Caco-2 (cell line): ENCODE measurements around the gene LRRN4CL. TPM values are rescaled to one million over a fixed set of nuclear protein-coding genes. Genes with fewer than 3 reads are reported as not detected.
"Not testable (repeated sequence)": the region's sequence is repeated elsewhere in the genome, so short reads cannot be mapped to it uniquely, and the experiment has no call there.

Experiments used
- BruUV-seq: library from RNA; stranded (reverse); fragments of 400-500 nt; replicated peaks from 2 replicates; lab custom pipeline; 2021; lab: Mats Ljungman, UMichigan
- CTCF ChIA-PET: fragments of 300-600 bp; sonication (Branson Sonifier 250); formaldehyde crosslinking; loops from one replicate; lab custom pipeline; 2022; ENCODE audit warnings: antibody characterized with exemption; lab: Charles Lee
- POLR2A ChIA-PET: fragments of 300-600 bp; sonication (Branson Sonifier 250); formaldehyde crosslinking; loops from one replicate; lab custom pipeline; 2022; ENCODE audit warnings: antibody characterized with exemption; lab: Charles Lee
- DNase-seq, 2 experiments: peaks; one replicate each; pipeline versions ENCODE4 v3.0.0 to v3.0.0-alpha.2; 2020 to 2022
- H3K27me3 ChIP-seq: replicated peaks from 2 replicates; pipeline ENCODE4 v1.6.0; 2011; ENCODE audit warnings: low read length; ENCODE audit not compliant: control insufficient read depth, insufficient read depth
- H3K36me3 ChIP-seq: 2 replicates; pipeline ENCODE4 v1.5.1; 2011; ENCODE audit warnings: low read length; ENCODE audit not compliant: control insufficient read depth, insufficient read depth
- H3K4me1 ChIP-seq: fragments of 250-450 bp; sonication (Bioruptor Pico); 2 replicates; pipeline ENCODE4 v1.5.1; 2020; ENCODE audit warnings: mild to moderate bottlenecking
- H3K4me3 ChIP-seq: 2 replicates; pipeline ENCODE4 v1.5.1; 2011; ENCODE audit warnings: low read depth, mild to moderate bottlenecking, control low read depth, low read length
- H3K9me3 ChIP-seq: fragments of 250-450 bp; sonication (Bioruptor Pico); 2 replicates; pipeline ENCODE4 v1.5.1; 2020; ENCODE audit warnings: mild to moderate bottlenecking, moderate library complexity
- H3K27ac Mint-ChIP-seq: one replicate; pipeline ENCODE4 v1.8.0; 2022; ENCODE audit warnings: mixed read lengths; ENCODE audit not compliant: unreplicated experiment
- H3K27me3 Mint-ChIP-seq: one replicate; pipeline ENCODE4 v1.8.0; 2022; ENCODE audit warnings: mixed read lengths; ENCODE audit not compliant: insufficient read depth, unreplicated experiment
- H3K36me3 Mint-ChIP-seq: one replicate; pipeline ENCODE4 v1.8.0; 2022; ENCODE audit warnings: mild to moderate bottlenecking, mixed read lengths; ENCODE audit not compliant: insufficient read depth, unreplicated experiment
- H3K4me1 Mint-ChIP-seq: one replicate; pipeline ENCODE4 v1.8.0; 2022; ENCODE audit warnings: low read depth, mixed read lengths; ENCODE audit not compliant: unreplicated experiment
- H3K4me3 Mint-ChIP-seq: one replicate; pipeline ENCODE4 v1.8.0; 2022; ENCODE audit warnings: mild to moderate bottlenecking, moderate library complexity, mixed read lengths; ENCODE audit not compliant: unreplicated experiment
- H3K9me3 Mint-ChIP-seq: one replicate; pipeline ENCODE4 v1.8.0; 2022; ENCODE audit warnings: mixed read lengths; ENCODE audit not compliant: unreplicated experiment
- CTCF ChIP-seq, 2 experiments: fragments of 200-600 bp in 1 of 2; IDR thresholded peaks; 1 replicate in 1 of 2; 2 replicates in 1 of 2; pipeline versions ENCODE4 v1.5.1 to v1.8.0; 2011 to 2022; ENCODE audit warnings: antibody characterized with exemption in 1 of 2, control low read depth in 1 of 2, inconsistent platforms in 1 of 2, low read depth in 1 of 2, low read length in 1 of 2, mild to moderate bottlenecking in 1 of 2, moderate library complexity in 1 of 2; ENCODE audit not compliant: insufficient read depth in 1 of 2, severe bottlenecking in 1 of 2, unreplicated experiment in 1 of 2
- intact Hi-C: fragments of 100-400 bp; cut with micrococcal nuclease; formaldehyde crosslinking; loops from one replicate; pipeline ENCODE4 v1.10.0; 2022; ENCODE audit not compliant: unreplicated experiment
- total RNA-seq: library from RNA; stranded (reverse); gene quantifications from 2 replicates; pipeline ENCODE4 v1.2.3, GENCODE V29; 2022

Gene LRRN4CL
- total RNA-seq, 1 experiment from 2014 or later, result 0.64 TPM

DNA sequence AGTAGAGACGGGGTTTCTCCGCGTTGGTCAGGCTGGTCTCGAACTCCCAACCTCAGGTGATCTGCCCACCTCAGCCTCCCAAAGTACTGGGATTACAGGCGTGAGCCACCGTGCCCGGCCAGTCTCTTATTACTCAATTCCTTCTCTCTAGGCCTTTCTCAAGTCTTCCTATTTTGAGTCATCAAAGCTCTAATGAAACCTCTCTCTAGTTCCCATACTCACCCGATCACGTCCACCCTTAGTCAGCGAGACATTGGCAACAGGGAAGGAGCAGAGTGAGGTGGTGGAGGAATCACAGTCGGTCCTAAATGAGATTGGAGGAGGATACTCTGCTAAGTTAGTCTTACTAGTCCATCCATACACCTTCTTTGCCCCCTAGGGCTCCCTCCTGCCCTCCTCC is 12.9 kb upstream of the LRRN4CL start:
- intact Hi-C loops, result no loop called here
- Histone ChIP-seq H3K27me3 (no peaks in the 10 kb centered on the region), H3K4me1 (peaks cover 9% of the 10 kb centered on the region; the same call in 1 of the 2 replicates), H3K36me3 (no peaks in the 10 kb centered on the region; the same call in none of the 2 replicates), H3K4me3 (no peak overlapping the region), H3K9me3 (no peaks in the 10 kb centered on the region)
- no peak overlapping the region for H3K27ac Mint-ChIP-seq
- ChIA-PET CTCF (interaction anchor here (0.6 kb wide), 1 partner anchor 135 kb away, joined by 14 read pairs; no protein-coding TSS in a partner anchor), POLR2A (no interaction called here)
- no peak for TF ChIP-seq CTCF (IDR thresholded peaks at IDR 0.05; ENCODE audit: insufficient read depth in 1 of 2, low read depth in 1 of 2, low read length in 1 of 2, severe bottlenecking in 1 of 2, unreplicated experiment in 1 of 2)
- H3K36me3 Mint-ChIP-seq, result peaks cover 67% of the 10 kb centered on the region
- H3K9me3 Mint-ChIP-seq, result no peaks in the 10 kb centered on the region
- H3K4me1 Mint-ChIP-seq, result peaks cover 16% of the 10 kb centered on the region
- H3K27me3 Mint-ChIP-seq, result no peaks in the 10 kb centered on the region
- no peak overlapping the region for H3K4me3 Mint-ChIP-seq
- BruUV-seq, result no TSS peak
- DNase-seq, result no peak

DNA sequence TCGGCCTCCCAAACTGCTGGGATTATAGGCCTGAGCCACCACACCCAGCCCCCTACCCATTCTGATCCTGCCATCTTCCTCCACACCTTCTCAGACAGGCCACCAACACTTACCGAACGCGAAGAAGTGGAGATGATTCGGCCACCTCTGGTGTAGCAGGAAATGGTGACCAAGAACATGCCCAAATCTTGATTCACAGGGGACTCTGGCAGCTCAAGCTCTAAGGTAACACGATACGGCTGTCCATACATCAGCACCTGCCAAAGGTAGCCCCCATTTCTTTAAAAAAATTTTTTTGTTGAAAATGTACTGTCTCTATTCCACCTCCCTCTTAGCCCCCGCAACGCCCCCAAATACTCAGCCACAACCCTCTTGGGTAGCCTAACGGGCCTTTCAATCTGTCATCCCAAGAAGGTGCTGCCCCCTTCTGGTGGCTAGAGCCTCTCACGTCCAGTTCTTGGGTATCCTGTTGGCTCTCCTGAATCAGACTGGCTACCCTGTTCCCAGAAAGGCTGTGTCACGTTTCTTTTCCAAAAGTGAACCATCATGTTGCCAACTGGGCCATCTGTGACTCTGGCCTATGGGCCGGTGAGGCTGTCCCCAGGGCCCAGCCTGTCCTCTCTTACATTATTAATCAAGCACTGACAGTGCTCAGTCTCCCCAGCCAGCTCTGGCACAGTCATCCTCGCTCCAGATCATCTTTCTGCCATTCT is 5.3 kb upstream of the LRRN4CL start:
- Mint-ChIP-seq H3K27ac (no peak overlapping the region), H3K4me3 (no peak overlapping the region), H3K9me3 (no peaks in the 10 kb centered on the region), H3K36me3 (peaks cover 60% of the 10 kb centered on the region), H3K4me1 (peaks cover 6% of the 10 kb centered on the region), H3K27me3 (no peaks in the 10 kb centered on the region)
- BruUV-seq, result no TSS peak
- Histone ChIP-seq H3K9me3 (no peaks in the 10 kb centered on the region), H3K27me3 (no peaks in the 10 kb centered on the region), H3K4me1 (no peaks in the 10 kb centered on the region), H3K4me3 (no peak overlapping the region), H3K36me3 (peaks cover 2% of the 10 kb centered on the region)
- peak; percentile 64 to 82 for TF ChIP-seq CTCF (IDR thresholded peaks at IDR 0.05; ENCODE audit: insufficient read depth in 1 of 2, low read depth in 1 of 2, low read length in 1 of 2, severe bottlenecking in 1 of 2, unreplicated experiment in 1 of 2)
- ChIA-PET CTCF (interaction anchor here (0.6 to 1.5 kb wide), 8 partner anchors 11 to 288 kb away, joined by 3 to 10 read pairs (median 4); partner anchors contain the start of gene ZBTB3), POLR2A (interaction anchor here (0.5 to 1.7 kb wide), 3 partner anchors 35 to 145 kb away, joined by 3 to 4 read pairs (median 4); partner anchors contain the start of gene TUT1)
- DNase-seq, result peak; percentile 70 to 77
- intact Hi-C loops, result loop anchor here (1.0 kb wide), 1 partner anchor 15 kb away; the partner anchor contains the start of gene UBXN1

DNA sequence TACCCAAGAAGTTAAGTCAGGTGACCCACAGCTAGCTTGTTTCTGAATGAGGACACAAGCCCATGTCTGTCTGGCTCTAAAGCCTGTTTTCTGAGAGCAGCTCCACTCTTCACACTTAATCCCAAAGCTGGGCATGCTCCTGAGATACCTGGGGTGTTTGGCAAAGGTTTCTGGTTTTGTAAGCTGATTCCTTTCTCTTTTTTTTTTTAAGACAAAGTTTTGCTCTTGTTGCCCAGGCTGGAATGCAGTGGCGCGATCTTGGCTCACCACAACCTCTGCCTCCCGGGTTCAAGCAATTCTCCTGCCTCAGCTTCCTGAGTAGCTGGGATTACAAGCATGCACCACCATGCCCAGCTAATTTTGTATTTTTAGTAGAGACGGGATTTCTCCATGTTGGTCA is 4.3 kb upstream of the LRRN4CL start:
- not testable (repeated sequence) for H3K9me3 Mint-ChIP-seq, BruUV-seq, H3K27ac Mint-ChIP-seq, H3K4me3 ChIP-seq, H3K27me3 Mint-ChIP-seq, DNase-seq, H3K4me1 Mint-ChIP-seq, H3K36me3 ChIP-seq, H3K4me3 Mint-ChIP-seq, H3K27me3 ChIP-seq, H3K9me3 ChIP-seq, H3K4me1 ChIP-seq
- intact Hi-C loops, result loop anchor here (1.0 kb wide), 1 partner anchor 14 kb away; the partner anchor contains the start of gene UBXN1
- peaks cover 53% of the 10 kb centered on the region for H3K36me3 Mint-ChIP-seq
- POLR2A ChIA-PET, result interaction anchor here (1.3 to 1.7 kb wide), 2 partner anchors 29 to 102 kb away, joined by 4 to 6 read pairs; partner anchors contain the start of genes C11orf98, CSKMT and TUT1
- CTCF ChIA-PET, result interaction anchor here (0.5 to 1.2 kb wide), 3 partner anchors 20 to 60 kb away, joined by 3 to 4 read pairs (median 3); partner anchors contain the start of gene ZBTB3
